Measurements from ENCODE around the gene ANLN.
"Not testable (repeated sequence)": the region's sequence is repeated elsewhere in the genome, so short reads cannot be mapped to it uniquely, and the experiment has no call there.

ANLN gene

DNA sequence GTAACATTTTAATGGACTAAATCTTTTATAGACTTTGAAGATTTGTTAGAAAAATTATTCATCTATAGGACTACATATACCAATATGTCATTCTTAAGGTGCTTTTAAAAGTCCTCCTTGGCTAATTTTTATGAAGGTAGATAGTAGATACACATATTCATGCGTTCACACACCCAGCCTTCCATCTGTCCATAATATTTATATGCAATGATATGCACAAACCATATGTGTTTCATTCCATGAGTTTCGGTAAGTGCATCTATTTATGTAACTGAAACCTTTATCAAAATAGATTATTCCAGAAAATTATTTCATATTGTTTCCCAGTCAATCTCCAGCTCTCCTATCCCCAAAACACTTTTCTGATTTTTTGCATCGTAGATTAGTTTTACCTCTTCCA is 101.7 kb downstream of the ANLN start:
- no peak for DNase-seq (ENCODE audit: low spot score)
- TF ChIP-seq, protein P1, sequence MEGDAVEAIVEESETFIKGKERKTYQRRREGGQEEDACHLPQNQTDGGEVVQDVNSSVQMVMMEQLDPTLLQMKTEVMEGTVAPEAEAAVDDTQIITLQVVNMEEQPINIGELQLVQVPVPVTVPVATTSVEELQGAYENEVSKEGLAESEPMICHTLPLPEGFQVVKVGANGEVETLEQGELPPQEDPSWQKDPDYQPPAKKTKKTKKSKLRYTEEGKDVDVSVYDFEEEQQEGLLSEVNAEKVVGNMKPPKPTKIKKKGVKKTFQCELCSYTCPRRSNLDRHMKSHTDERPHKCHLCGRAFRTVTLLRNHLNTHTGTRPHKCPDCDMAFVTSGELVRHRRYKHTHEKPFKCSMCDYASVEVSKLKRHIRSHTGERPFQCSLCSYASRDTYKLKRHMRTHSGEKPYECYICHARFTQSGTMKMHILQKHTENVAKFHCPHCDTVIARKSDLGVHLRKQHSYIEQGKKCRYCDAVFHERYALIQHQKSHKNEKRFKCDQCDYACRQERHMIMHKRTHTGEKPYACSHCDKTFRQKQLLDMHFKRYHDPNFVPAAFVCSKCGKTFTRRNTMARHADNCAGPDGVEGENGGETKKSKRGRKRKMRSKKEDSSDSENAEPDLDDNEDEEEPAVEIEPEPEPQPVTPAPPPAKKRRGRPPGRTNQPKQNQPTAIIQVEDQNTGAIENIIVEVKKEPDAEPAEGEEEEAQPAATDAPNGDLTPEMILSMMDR (IDR thresholded peaks at IDR 0.05; ENCODE audit: extremely low read depth, missing control alignments) = no peak

DNA sequence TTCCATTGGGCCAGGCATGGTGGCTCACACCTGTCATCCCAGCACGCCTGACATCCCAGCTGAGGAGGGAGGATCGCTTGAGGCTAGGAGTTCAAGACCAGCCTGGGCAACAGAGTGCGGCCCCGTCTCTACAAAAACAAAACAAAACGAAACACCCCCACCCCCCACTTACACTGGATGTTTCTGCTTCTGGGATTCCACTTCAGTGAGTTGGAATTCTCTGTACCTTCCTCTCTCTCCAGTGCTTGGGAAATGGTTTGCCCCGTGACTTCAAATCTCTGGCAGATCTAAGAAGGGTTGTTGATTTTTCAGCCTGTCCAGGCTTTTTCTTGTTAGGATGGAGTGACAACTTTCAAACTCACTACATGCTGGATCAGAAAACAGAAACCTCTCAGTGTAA is 106.9 kb downstream of the ANLN start:
- no peak for DNase-seq (ENCODE audit: low spot score)
- TF ChIP-seq, protein P1 (IDR thresholded peaks at IDR 0.05; ENCODE audit: extremely low read depth, missing control alignments) = no peak

DNA sequence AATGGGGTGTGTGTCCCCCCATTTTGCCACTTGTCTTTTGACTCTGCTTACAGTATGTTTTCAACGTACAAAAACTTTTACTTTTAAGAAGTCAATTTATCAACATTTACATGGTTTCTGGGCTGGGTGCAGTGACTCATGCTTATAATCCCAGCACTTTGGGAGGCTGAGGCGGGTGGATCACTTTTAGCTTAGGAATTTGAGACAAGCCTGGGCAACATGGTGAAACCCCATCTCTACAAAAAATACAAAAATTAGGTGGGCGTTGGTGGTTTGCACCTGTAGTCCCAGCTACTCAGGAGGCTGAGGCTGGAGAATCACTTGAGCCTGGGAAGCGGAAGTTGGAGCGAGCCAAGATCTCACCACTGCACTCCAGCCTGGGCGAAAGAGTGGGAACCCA is 107.5 kb downstream of the ANLN start:
- DNase-seq (ENCODE audit: low spot score) = not testable (repeated sequence)

DNA sequence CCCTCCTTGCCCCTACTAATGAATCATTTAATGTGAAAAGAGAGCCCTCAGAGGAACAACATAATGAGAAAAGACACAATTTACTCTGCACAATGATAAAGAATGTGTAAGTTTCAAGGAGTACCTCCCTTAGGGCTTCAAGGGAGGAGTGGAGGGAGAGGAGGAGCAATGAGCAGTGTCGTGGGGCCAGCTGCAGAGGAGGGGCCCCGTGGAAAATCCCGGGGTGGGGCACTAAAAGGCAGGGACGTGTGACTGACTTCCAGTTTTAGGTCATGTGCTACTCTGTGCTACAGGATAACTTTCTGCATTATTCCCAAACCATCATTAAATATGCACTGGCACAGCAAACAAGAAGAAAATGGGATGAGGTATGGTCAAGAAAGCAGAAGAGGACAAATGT is 108.1 kb downstream of the ANLN start:
- no peak for DNase-seq (ENCODE audit: low spot score)
- TF ChIP-seq, protein P1 (IDR thresholded peaks at IDR 0.05; ENCODE audit: extremely low read depth, missing control alignments) = no peak

Measured in GM20000 (cell line).